ENCODE measurements around the gene TMOD1.
"Not testable (repeated sequence)": the region's sequence is repeated elsewhere in the genome, so short reads cannot be mapped to it uniquely, and the experiment has no call there.

The TMOD1 gene

DNA sequence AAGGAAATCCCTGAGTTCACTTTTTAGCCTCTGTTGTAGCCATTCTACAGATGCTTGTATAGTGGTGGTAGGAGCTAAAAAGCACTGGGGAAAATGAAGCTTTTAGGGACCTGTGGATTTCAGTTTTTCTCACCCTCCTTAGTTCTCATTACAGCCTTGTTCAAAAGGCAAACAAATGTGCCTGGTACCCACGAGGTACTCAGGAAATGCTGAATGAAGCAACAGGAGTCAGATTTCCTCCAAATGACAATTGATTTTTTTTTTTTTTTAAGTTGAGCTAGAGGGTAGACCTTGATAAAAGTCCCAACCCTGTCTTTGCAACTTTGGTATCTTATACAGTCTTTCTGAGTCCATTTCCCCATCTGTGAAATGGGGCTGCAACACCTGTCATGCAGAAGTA is 21.3 kb upstream of the TMOD1 start:
- H3K36me3 ChIP-seq: no peaks in the 10 kb centered on the region
- H3K4me3 ChIP-seq (ENCODE audit: low read depth, low read length): no peak overlapping the region
- no peaks in the 10 kb centered on the region for H3K27me3 ChIP-seq
- no peak for DNase-seq
- no peaks in the 10 kb centered on the region for H3K9me3 ChIP-seq
- TF ChIP-seq, protein P1, sequence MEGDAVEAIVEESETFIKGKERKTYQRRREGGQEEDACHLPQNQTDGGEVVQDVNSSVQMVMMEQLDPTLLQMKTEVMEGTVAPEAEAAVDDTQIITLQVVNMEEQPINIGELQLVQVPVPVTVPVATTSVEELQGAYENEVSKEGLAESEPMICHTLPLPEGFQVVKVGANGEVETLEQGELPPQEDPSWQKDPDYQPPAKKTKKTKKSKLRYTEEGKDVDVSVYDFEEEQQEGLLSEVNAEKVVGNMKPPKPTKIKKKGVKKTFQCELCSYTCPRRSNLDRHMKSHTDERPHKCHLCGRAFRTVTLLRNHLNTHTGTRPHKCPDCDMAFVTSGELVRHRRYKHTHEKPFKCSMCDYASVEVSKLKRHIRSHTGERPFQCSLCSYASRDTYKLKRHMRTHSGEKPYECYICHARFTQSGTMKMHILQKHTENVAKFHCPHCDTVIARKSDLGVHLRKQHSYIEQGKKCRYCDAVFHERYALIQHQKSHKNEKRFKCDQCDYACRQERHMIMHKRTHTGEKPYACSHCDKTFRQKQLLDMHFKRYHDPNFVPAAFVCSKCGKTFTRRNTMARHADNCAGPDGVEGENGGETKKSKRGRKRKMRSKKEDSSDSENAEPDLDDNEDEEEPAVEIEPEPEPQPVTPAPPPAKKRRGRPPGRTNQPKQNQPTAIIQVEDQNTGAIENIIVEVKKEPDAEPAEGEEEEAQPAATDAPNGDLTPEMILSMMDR (IDR thresholded peaks at IDR 0.05; ENCODE audit: low read depth, low read length): no peak
- peaks cover 5% of the 10 kb centered on the region; the same call in 1 of the 2 replicates for H3K4me1 ChIP-seq

DNA sequence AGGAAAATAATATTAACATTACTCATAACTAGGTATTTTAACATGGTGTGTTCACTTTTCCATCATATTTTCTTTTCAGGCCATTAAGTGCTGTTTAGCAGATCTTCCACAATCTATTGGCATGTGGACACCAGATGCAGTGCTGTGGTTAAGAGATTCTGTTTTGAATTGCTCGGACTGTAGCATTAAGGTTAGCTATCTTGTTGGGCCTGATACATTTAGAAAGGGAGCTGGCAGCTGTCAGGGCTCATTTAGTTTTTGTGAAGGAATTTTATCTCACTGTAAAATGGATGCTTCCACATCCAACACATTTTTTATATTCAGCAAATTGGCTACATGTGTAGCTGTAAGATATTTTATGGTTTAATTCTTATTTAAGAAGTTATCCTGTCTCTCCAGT is 20.7 kb upstream of the TMOD1 start:
- Histone ChIP-seq H3K4me3 (ENCODE audit: low read depth, low read length) (no peak overlapping the region), H3K27me3 (no peaks in the 10 kb centered on the region), H3K9me3 (no peaks in the 10 kb centered on the region), H3K4me1 (peaks cover 5% of the 10 kb centered on the region; the same call in 1 of the 2 replicates), H3K36me3 (no peaks in the 10 kb centered on the region)
- no peak for DNase-seq
- TF ChIP-seq, protein P1 (IDR thresholded peaks at IDR 0.05; ENCODE audit: low read depth, low read length): no peak

DNA sequence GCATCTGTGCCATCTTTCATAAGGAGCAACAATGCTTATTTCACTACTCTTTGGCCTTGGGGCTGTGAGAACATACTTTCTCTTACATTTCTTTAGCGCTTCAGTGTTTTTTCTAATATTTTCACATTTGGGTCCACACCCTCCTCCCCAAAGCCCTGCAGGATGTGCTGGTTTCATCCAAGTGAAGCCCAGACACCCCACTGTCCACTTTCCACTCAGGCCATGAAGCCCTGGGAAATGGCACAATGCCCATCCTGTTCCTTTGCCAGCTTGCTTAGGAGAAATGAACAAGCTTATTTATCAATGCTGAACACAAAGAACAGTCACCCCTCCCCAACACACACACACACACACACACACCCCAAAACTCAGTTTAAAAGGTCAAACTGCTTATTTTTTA is 17.3 kb upstream of the TMOD1 start:
- no peak for DNase-seq
- no peak overlapping the region for H3K4me3 ChIP-seq (ENCODE audit: low read depth, low read length)
- no peaks in the 10 kb centered on the region for H3K27me3 ChIP-seq
- peaks cover 2% of the 10 kb centered on the region; the same call in 1 of the 2 replicates for H3K9me3 ChIP-seq
- H3K4me1 ChIP-seq: no peaks in the 10 kb centered on the region
- TF ChIP-seq, protein P1 (IDR thresholded peaks at IDR 0.05; ENCODE audit: low read depth, low read length): no peak
- H3K36me3 ChIP-seq: no peaks in the 10 kb centered on the region

DNA sequence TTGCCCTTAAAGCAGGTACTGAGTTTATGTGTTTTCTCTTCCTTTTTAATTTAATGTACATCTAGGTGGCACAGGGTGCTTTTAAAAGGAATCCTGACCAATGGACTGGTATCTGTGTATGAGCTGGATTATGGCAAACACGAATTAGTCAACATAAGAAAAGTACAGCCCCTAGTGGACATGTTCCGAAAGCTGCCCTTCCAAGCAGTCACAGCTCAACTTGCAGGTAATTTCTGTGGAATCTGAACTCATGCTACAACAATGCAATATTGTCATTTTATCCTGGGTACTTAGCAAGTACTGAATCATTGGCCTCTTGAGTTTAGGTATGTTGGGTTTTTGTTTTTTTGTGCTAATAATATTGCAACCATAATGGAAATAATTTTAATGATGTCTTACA is 14.4 kb upstream of the TMOD1 start:
- TF ChIP-seq, protein P1 (IDR thresholded peaks at IDR 0.05; ENCODE audit: low read depth, low read length): peak; percentile 74
- no peak overlapping the region for H3K4me3 ChIP-seq (ENCODE audit: low read depth, low read length)
- H3K9me3 ChIP-seq: peaks cover 2% of the 10 kb centered on the region; the same call in 1 of the 2 replicates
- no peaks in the 10 kb centered on the region for H3K36me3 ChIP-seq
- H3K27me3 ChIP-seq: no peaks in the 10 kb centered on the region
- DNase-seq: no peak
- H3K4me1 ChIP-seq: no peaks in the 10 kb centered on the region

DNA sequence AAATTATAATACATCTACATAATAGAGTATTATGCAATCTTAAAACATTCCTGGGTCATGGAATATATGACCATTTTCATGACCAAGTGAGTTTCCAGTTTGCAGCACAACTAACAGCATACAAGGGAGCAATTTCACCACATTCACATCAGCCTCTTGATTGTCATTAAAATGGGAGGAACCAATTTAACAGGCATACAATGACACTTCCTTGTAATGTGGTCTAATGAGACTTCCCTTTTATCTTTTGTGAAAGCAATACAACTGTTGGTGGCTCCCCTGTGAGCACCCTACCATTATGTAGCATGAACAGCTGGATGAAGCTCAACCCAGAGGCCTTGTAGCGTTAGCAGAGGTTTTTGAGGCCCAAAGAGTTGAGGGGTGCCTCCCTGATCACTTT is 13.6 kb upstream of the TMOD1 start:
- Histone ChIP-seq H3K27me3 (no peaks in the 10 kb centered on the region), H3K4me1 (no peaks in the 10 kb centered on the region; the same call in 1 of the 2 replicates), H3K9me3 (peaks cover 2% of the 10 kb centered on the region; the same call in 1 of the 2 replicates), H3K36me3 (no peaks in the 10 kb centered on the region), H3K4me3 (ENCODE audit: low read depth, low read length) (no peak overlapping the region)
- no peak for DNase-seq
- TF ChIP-seq, protein P1 (IDR thresholded peaks at IDR 0.05; ENCODE audit: low read depth, low read length): no peak

DNA sequence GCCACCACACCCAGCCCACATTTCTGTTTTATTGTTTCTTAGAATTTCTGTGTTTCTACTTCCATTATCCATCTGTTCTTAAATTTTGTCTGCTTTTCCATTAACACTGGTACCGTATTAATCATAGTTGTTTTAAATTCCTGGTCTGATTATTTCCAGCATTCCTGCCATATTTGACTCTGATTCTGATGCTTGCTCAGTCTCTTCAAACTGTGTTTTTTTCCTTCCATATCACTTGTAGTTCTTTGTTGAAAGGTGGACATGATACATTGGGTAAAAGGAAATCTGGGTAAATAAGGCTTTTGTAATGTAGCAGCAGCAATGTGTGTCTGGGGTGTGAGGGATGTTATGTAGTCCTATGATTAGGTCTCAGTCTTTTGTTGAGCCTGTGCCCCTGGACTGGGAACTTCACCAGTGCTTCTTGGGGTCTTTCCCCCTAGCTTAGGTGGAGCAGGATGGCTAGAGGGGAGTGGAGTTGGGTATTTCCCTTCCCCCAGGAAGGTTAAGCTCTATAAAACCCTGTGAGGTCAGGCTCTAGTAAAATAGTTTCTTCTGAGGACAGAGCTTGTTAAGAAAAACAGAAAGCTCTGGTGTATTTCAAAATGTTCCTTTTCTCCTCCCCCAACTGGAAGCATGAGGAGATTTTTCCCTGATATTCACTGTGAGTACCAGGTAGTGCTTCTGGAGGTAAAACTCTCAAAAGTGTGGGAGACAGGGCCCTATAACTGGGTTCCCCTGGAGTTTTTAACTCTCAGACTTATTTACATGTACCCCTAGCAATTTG is 10.1 kb upstream of the TMOD1 start:
- H3K27me3 ChIP-seq: no peaks in the 10 kb centered on the region
- no peaks in the 10 kb centered on the region for H3K36me3 ChIP-seq
- TF ChIP-seq, protein P1 (IDR thresholded peaks at IDR 0.05; ENCODE audit: low read depth, low read length): no peak
- H3K9me3 ChIP-seq: peaks cover 2% of the 10 kb centered on the region; the same call in 1 of the 2 replicates
- H3K4me1 ChIP-seq: no peaks in the 10 kb centered on the region; the same call in 1 of the 2 replicates
- no peak overlapping the region for H3K4me3 ChIP-seq (ENCODE audit: low read depth, low read length)
- DNase-seq: no peak

DNA sequence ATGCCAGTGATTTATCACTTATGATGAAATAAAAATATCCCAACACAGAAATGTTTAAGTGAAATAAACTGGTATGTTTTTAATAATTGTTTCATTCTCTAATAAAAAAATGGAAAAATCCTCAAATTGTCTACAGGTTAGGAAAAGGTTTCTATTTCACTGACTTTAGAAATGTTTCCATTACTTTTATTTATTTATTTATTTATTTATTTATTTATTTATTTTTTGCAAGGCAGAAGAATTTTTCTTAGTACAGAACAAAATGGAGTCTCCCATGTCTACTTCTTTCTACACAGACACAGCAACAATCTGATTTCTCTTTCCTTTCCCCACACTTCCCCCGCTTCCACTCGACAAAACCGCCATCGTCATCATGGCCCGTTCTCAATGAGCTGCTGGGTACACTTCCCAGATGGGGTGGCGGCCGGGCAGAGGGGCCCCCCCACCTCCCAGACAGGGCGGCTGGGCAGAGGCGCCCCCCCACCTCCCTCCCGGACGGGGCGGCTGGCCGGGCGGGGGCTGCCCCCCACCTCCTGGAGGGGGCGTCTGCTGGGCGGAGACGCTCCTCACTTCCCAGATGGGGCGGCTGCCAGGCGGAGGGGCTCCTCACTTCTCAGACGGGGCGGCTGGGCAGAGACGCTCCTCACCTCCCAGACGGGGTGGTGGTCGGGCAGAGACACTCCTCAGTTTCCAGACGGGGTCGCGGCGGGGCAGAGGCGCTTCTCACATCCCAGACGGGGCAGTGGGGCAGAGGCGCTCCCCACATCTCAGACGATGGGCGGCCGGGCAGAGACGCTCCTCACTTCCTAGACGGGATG is 3.7 kb upstream of the TMOD1 start:
- H3K36me3 ChIP-seq: peaks cover 10% of the 10 kb centered on the region
- H3K27me3 ChIP-seq; DNase-seq; H3K9me3 ChIP-seq; H3K4me1 ChIP-seq; H3K4me3 ChIP-seq (ENCODE audit: low read depth, low read length): not testable (repeated sequence)

DNA sequence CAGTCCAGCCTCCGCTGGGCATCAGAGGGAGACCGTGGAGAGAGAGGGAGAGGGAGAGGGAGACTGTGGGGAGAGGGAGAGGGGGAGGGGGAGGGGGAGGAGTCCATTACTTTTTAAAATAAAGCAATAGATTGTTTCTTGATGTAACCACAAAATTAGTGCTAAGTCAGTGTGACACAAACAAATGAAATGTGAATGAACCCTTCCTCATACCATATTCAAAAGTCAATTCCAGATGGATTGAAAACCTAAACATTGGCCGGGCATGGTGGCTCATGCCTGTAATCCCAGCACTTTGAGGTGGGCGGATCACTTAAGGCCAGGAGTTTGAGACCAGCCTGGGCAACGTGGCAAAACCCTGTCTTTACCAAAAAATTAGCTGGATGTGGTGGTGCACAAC is 2.6 kb upstream of the TMOD1 start:
- not testable (repeated sequence) for H3K4me3 ChIP-seq (ENCODE audit: low read depth, low read length); H3K9me3 ChIP-seq; H3K4me1 ChIP-seq; H3K27me3 ChIP-seq; DNase-seq
- peaks cover 18% of the 10 kb centered on the region for H3K36me3 ChIP-seq
